Liver (tissue), 3 donors: ENCODE results near the gene LRP5.

Experiments used
- ATF3 ChIP-seq: IDR thresholded peaks from 2 replicates; pipeline ENCODE4 v1.6.1; 2016; ENCODE audit warnings: antibody characterized with exemption
- CTCF ChIP-seq: fragments of 150-350 bp; IDR thresholded peaks from 2 replicates; pipeline ENCODE4 v1.5.1; 2017; ENCODE audit warnings: improper control_type of control experiment, low read depth, low read length; ENCODE audit not compliant: missing input control
- EGR1 ChIP-seq, 2 donors: IDR thresholded peaks; 2 replicates each; pipeline ENCODE4 v1.6.1; 2016 to 2018; ENCODE audit warnings: antibody characterized with exemption in 2 of 2, low read depth in 2 of 2
- FOXA1 ChIP-seq: IDR thresholded peaks from 2 replicates; pipeline ENCODE4 v1.6.1; 2016; ENCODE audit warnings: antibody characterized with exemption
- JUND ChIP-seq, 2 donors: IDR thresholded peaks; 2 replicates each; pipeline ENCODE4 v1.6.1; 2016; ENCODE audit warnings: antibody characterized with exemption in 2 of 2
- MAX ChIP-seq: IDR thresholded peaks from 2 replicates; pipeline ENCODE4 v1.6.1; 2016; ENCODE audit warnings: antibody characterized with exemption
- NR2F2 ChIP-seq: IDR thresholded peaks from 2 replicates; pipeline ENCODE4 v1.6.1; 2016; ENCODE audit warnings: antibody characterized with exemption
- RAD21 ChIP-seq, 2 donors: IDR thresholded peaks; 2 replicates each; pipeline ENCODE4 v1.6.1; 2016; ENCODE audit warnings: antibody characterized with exemption in 2 of 2, mild to moderate bottlenecking in 2 of 2
- REST ChIP-seq: IDR thresholded peaks from 2 replicates; pipeline ENCODE4 v1.6.1; 2016; ENCODE audit warnings: antibody characterized with exemption, mild to moderate bottlenecking
- RXRA ChIP-seq, 2 donors: IDR thresholded peaks; 2 replicates each; pipeline ENCODE4 v1.6.1; 2017 to 2018; ENCODE audit warnings: antibody characterized with exemption in 2 of 2, mild to moderate bottlenecking in 1 of 2
- SP1 ChIP-seq: IDR thresholded peaks from 2 replicates; pipeline ENCODE4 v1.6.1; 2018; ENCODE audit warnings: antibody characterized with exemption, mild to moderate bottlenecking
- TAF1 ChIP-seq: conservative IDR thresholded peaks from 2 replicates; pipeline ENCODE4 v1.6.1; 2016; ENCODE audit warnings: antibody characterized with exemption, mild to moderate bottlenecking
- YY1 ChIP-seq: IDR thresholded peaks from 2 replicates; pipeline ENCODE4 v1.6.1; 2016; ENCODE audit warnings: antibody characterized with exemption, mild to moderate bottlenecking
- ZBTB33 ChIP-seq: IDR thresholded peaks from 2 replicates; pipeline ENCODE4 v1.6.1; 2016; ENCODE audit warnings: antibody characterized with exemption
- donor health status: healthy.
- donor health status: healthy.

- TF ChIP-seq CTCF (no peak), RXRA (IDR thresholded peaks at IDR 0.05) (no peak), EGR1 (IDR thresholded peaks at IDR 0.05; ENCODE audit: low read depth in 2 of 2) (no peak), JUND (IDR thresholded peaks at IDR 0.05) (no peak), REST (no peak), RAD21 (IDR thresholded peaks at IDR 0.05) (no peak), NR2F2 (no peak), TAF1 (no peak), YY1 (no peak), ZBTB33 (no peak), MAX (no peak), ATF3 (no peak), SP1 (no peak), FOXA1 (no peak)
Observed at GRCh38 chr11:68432874-68433273, 120.5 kb downstream of the LRP5 start.
